HepG2 (cell line): ENCODE data around the gene HTR1D. TPM values are rescaled to one million over a fixed set of nuclear protein-coding genes. Genes with fewer than 3 reads are reported as not detected.

Source experiments
- ATAC-seq: fragments of 200-7000 bp; cut with Tn5 transposase; 3 replicates; pipeline ENCODE4 v1.9.1; 2020; ENCODE audit warnings: mild to moderate bottlenecking, moderate library complexity
- BruUV-seq: library from RNA; stranded (reverse); fragments of 400-500 nt; replicated peaks from 2 replicates; lab custom pipeline; 2021; lab: Mats Ljungman, UMichigan
- CTCF ChIA-PET: fragments of 300-600 bp; formaldehyde crosslinking; extraction: SDS; loops from one replicate; lab custom pipeline; 2021; ENCODE audit warnings: low total read pairs, inconsistent platforms, low intra/inter-chr PET ratio; lab: Yijun Ruan, JAX
- POLR2A ChIA-PET: fragments of 350-600 bp; sonication (Branson Sonifier 250); formaldehyde crosslinking; loops from one replicate; lab custom pipeline; 2020; ENCODE audit warnings: antibody characterized with exemption, inconsistent platforms; lab: Yijun Ruan, JAX
- DNase-seq: peaks from one replicate; pipeline ENCODE4 v3.0.0-alpha.2; 2015; ENCODE audit warnings: low spot score
- FAIRE-seq: peaks from 3 replicates; lab custom pipeline; 2011; peaks lifted over from hg19 to GRCh38; lab: Jason Lieb, UNC
- H2AFZ ChIP-seq: one replicate; pipeline ENCODE4 v1.6.1; 2011; ENCODE audit warnings: low read length, inconsistent platforms
- H3K27ac ChIP-seq: fragments of 300-600 bp; 3 replicates; pipeline ENCODE4 v1.8.0; 2011; ENCODE audit warnings: mixed run types, mild to moderate bottlenecking, mixed read lengths, low read length, inconsistent platforms; ENCODE audit not compliant: insufficient read depth; ENCODE audit errors: extremely low read length
- H3K27me3 ChIP-seq, 2 experiments: fragments of 200-600 bp in 1 of 2; 2 replicates in 1 of 2; 3 replicates in 1 of 2; pipeline versions ENCODE4 v1.6.0 to v1.8.0; 2011; ENCODE audit warnings: low read length in 2 of 2, mild to moderate bottlenecking in 2 of 2, moderate library complexity in 2 of 2, inconsistent platforms in 1 of 2; ENCODE audit not compliant: insufficient read depth in 2 of 2, control insufficient read depth in 1 of 2
- H3K36me3 ChIP-seq, 2 experiments: fragments of 200-600 bp in 1 of 2; replicated peaks in 1 of 2; 2 replicates in 1 of 2; 3 replicates in 1 of 2; pipeline versions ENCODE4 v1.5.1 to v1.8.0; 2011; ENCODE audit warnings: low read length in 2 of 2, inconsistent platforms in 1 of 2; ENCODE audit not compliant: insufficient read depth in 2 of 2, control insufficient read depth in 1 of 2
- H3K4me1 ChIP-seq: 2 replicates; pipeline ENCODE4 v1.5.1; 2012; ENCODE audit warnings: low read length, inconsistent platforms; ENCODE audit not compliant: insufficient read depth
- H3K4me2 ChIP-seq: 2 replicates; pipeline ENCODE4 v1.6.0; 2011; ENCODE audit warnings: low read depth, low read length, inconsistent platforms
- H3K4me3 ChIP-seq, 3 experiments: fragments of 200-600 bp in 1 of 3; sonication (generic), shearing (Covaris generic) in 1 of 3; replicated peaks in 1 of 3; 2 replicates each; pipeline ENCODE4 v1.5.1; 2011 to 2016; ENCODE audit warnings: low read length in 3 of 3, inconsistent platforms in 2 of 3, low read depth in 2 of 3, mild to moderate bottlenecking in 2 of 3, control low read depth in 1 of 3, mixed read lengths in 1 of 3; ENCODE audit not compliant: insufficient read depth in 1 of 3
- H3K79me2 ChIP-seq: one replicate; pipeline ENCODE4 v1.6.1; 2011; ENCODE audit warnings: low read length, inconsistent platforms; ENCODE audit not compliant: insufficient read depth
- H3K9ac ChIP-seq: 2 replicates; pipeline ENCODE4 v1.6.0; 2011; ENCODE audit warnings: mild to moderate bottlenecking, low read depth, low read length, inconsistent platforms; ENCODE audit not compliant: insufficient read depth
- H3K9me3 ChIP-seq: 2 replicates; pipeline ENCODE4 v1.5.1; 2012; ENCODE audit warnings: mild to moderate bottlenecking, low read length
- H4K20me1 ChIP-seq: 2 replicates; pipeline ENCODE4 v1.6.0; 2011; ENCODE audit warnings: inconsistent platforms, mild to moderate bottlenecking, low read length, moderate library complexity; ENCODE audit not compliant: insufficient read depth
- BCL6 ChIP-seq: IDR thresholded peaks from 2 replicates; pipeline ENCODE4 v1.6.1; 2016; ENCODE audit warnings: missing genetic modification reagents, missing compliant biosample characterization
- CREB3 ChIP-seq: sonication (generic); formaldehyde crosslinking; IDR thresholded peaks from 2 replicates; pipeline ENCODE4 v1.5.0; 2020; ENCODE audit warnings: missing genetic modification reagents
- KLF6 ChIP-seq: IDR thresholded peaks from 2 replicates; pipeline ENCODE4 v1.8.0; 2016; ENCODE audit warnings: missing biosample characterization, missing genetic modification reagents
- MAF1 ChIP-seq: sonication (generic); formaldehyde crosslinking; IDR thresholded peaks from 2 replicates; pipeline ENCODE4 v1.5.0; 2020; ENCODE audit warnings: missing genetic modification reagents, borderline replicate concordance
- MXI1 ChIP-seq: IDR thresholded peaks from 3 replicates; pipeline ENCODE4 v1.6.1; 2012; ENCODE audit warnings: low read depth, low read length, inconsistent platforms, borderline replicate concordance
- NCOR1 ChIP-seq: fragments of 200-600 bp; sonication (generic); IDR thresholded peaks from 2 replicates; pipeline ENCODE4 v1.7.0; 2017; ENCODE audit warnings: antibody characterized with exemption, low read length, borderline replicate concordance
- ONECUT2 ChIP-seq: sonication (generic); formaldehyde crosslinking; IDR thresholded peaks from 2 replicates; pipeline ENCODE4 v1.4.0; 2020; ENCODE audit warnings: missing genetic modification reagents
- PITX1 ChIP-seq: sonication (generic); formaldehyde crosslinking; IDR thresholded peaks from 2 replicates; pipeline ENCODE4 v1.5.1; 2020; ENCODE audit warnings: mild to moderate bottlenecking, missing genetic modification reagents
- RARA ChIP-seq: IDR thresholded peaks from 2 replicates; pipeline ENCODE4 v1.6.1; 2016; ENCODE audit warnings: missing genetic modification reagents, missing compliant biosample characterization
- RFXANK ChIP-seq: IDR thresholded peaks from 2 replicates; pipeline ENCODE4 v1.6.1; 2016
- SIN3B ChIP-seq: fragments of 150-350 bp; IDR thresholded peaks from 2 replicates; pipeline ENCODE4 v1.6.1; 2014; ENCODE audit warnings: low read length
- STAG1 ChIP-seq: sonication (generic); formaldehyde crosslinking; IDR thresholded peaks from 2 replicates; pipeline ENCODE4 v1.4.0; 2020; ENCODE audit warnings: missing genetic modification reagents
- SUZ12 ChIP-seq: fragments of 150-350 bp; IDR thresholded peaks from 2 replicates; pipeline ENCODE4 v1.6.1; 2014; ENCODE audit warnings: low read depth, low read length
- ZMAT3 ChIP-seq: sonication (generic); formaldehyde crosslinking; conservative IDR thresholded peaks from 2 replicates; pipeline ENCODE4 v1.7.0; 2021; ENCODE audit warnings: missing genetic modification reagents
- ZNF446 ChIP-seq: sonication (generic); formaldehyde crosslinking; IDR thresholded peaks from 2 replicates; pipeline ENCODE4 v1.5.0; 2020; ENCODE audit warnings: mild to moderate bottlenecking, missing genetic modification reagents
- ZNF543 ChIP-seq: sonication (generic); formaldehyde crosslinking; IDR thresholded peaks from 2 replicates; pipeline ENCODE4 v1.4.0; 2020; ENCODE audit warnings: mild to moderate bottlenecking, missing genetic modification reagents
- ZNF550 ChIP-seq: sonication (generic); formaldehyde crosslinking; IDR thresholded peaks from 2 replicates; pipeline ENCODE4 v1.4.0; 2020; ENCODE audit warnings: mild to moderate bottlenecking, missing genetic modification reagents, borderline replicate concordance
- ZNF740 ChIP-seq: sonication (generic); formaldehyde crosslinking; IDR thresholded peaks from 2 replicates; pipeline ENCODE4 v1.4.0; 2020; ENCODE audit warnings: missing genetic modification reagents
- ZNF772 ChIP-seq: sonication (generic); formaldehyde crosslinking; IDR thresholded peaks from 2 replicates; pipeline ENCODE4 v1.5.0; 2020; ENCODE audit warnings: mild to moderate bottlenecking, missing genetic modification reagents
- in situ Hi-C: cut with HindIII; loops from 2 replicates; pipeline ENCODE4 v1.10.0; 2017; ENCODE audit warnings: low pct_unique_long_range_greater_than_20kb; ENCODE audit not compliant: extremely low pct_ligation_motif_present
- intact Hi-C: fragments of 100-400 bp; cut with micrococcal nuclease; formaldehyde crosslinking; loops from one replicate; pipeline ENCODE4 v1.10.0; 2022; ENCODE audit not compliant: unreplicated experiment
- polyA plus RNA-seq, 8 experiments: library from polyadenylated mRNA; depleted of rRNA in 3 of 8; stranded (reverse) in 7 of 8; unstranded in 1 of 8; fragments of >200 nt; fragmentation: Illumina TruSeq in 4 of 8; extraction: Trizol in 4 of 8; gene quantifications; 2 replicates each; pipeline versions ENCODE4 v1.2.1 to v1.2.3, GENCODE V29; 2011 to 2016; ENCODE audit warnings: low read depth in 4 of 8, missing spikeins in 1 of 8, mixed read lengths in 1 of 8; ENCODE audit not compliant: insufficient read depth in 1 of 8
- total RNA-seq, 5 experiments: library from RNA; depleted of rRNA; stranded (reverse); fragments of >200 nt; fragmentation: Illumina TruSeq; extraction: Trizol; gene quantifications; 2 replicates each; pipeline ENCODE4 v1.2.3, GENCODE V29; 2016; ENCODE audit warnings: low read depth in 1 of 5
- TF ChIP-seq, protein P1 (sequence below): sonication (generic); formaldehyde crosslinking; IDR thresholded peaks from 2 replicates; pipeline ENCODE4 v1.5.0; 2020; ENCODE audit warnings: mild to moderate bottlenecking, missing genetic modification reagents

Gene HTR1D
- total and polyA plus RNA-seq, 2 of the 13 experiments (the other 11 are each of a cell fraction or from before 2014, with no cell fraction given) = 0.04 to 0.07 TPM

DNA sequence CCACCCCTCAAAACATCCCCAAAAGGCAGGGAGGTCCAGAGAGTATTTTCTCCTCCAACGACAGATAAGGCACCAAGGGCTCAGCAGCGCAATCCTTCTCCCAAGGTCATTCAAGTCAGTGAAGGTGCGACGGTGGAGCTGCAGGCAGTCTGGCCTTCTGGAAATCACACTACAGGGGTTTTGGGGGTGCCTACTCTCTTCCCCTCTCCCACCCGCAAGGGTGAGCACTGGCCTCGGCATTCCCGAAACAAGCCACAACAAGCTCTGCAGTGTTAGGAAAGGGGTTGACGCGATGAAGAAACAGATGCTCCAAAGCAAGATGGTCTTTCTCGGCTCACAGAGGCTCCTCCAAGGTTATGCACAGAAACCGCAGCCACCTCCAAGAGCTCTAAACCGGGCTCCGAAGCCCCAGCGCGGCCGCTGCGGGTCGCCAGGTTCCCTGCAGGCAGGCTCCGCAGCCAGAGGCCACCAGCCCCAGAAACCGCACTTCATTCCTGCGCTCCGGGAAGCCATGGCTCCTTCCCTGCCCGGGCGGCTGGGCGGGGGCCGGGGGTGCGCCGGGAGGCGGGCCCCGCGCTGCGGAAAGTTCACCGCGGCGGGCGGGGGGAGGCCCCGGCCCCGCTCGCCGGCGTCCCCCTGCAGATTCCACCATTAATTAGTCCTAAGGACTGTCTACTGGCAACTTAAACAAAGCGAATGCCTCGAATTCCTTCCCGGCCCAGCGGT, 49.8 kb downstream of the HTR1D start (continued):
- TF ChIP-seq PITX1 (CRISPR knock-in tag) = 0 out of 2 replicates have a peak, but pooled peaks have one; percentile 33
- no peak for TF ChIP-seq SUZ12
- TF ChIP-seq STAG1 (CRISPR knock-in tag) = no peak
- 0 out of 2 replicates have a peak, but pooled peaks have one; percentile 7 for TF ChIP-seq BCL6
- TF ChIP-seq SIN3B = no peak

- Histone ChIP-seq H3K27ac (peak overlapping the region; percentile 86), H3K79me2 (peaks cover 54% of the 10 kb centered on the region), H3K27me3 (no peaks in the 10 kb centered on the region; a peak in 1 of 5 replicates), H3K9ac (peak overlapping the region; percentile 85), H3K36me3 (no peaks in the 10 kb centered on the region), H3K9me3 (no peaks in the 10 kb centered on the region), H4K20me1 (peaks cover 11% of the 10 kb centered on the region), H3K4me3 (peak overlapping the region; percentile 95 to 100 (median 96)), H3K4me1 (peaks cover 57% of the 10 kb centered on the region), H3K4me2 (peak overlapping the region; percentile 87), H2AFZ (no peak overlapping the region)
- no peak for DNase-seq
- in situ Hi-C loops = no loop called here
- TF ChIP-seq RFXANK (CRISPR knock-in tag) (no peak), ZNF446 (CRISPR knock-in tag) (no peak), ONECUT2 (no peak), MXI1 (no peak), ZMAT3 (CRISPR knock-in tag) (no peak), ZNF772 (CRISPR knock-in tag) (no peak), ZNF550 (CRISPR knock-in tag) (no peak), ZNF740 (CRISPR knock-in tag) (no peak), MAF1 (CRISPR knock-in tag) (no peak), CREB3 (CRISPR knock-in tag) (no peak), ZNF543 (CRISPR knock-in tag) (no peak), RARA (CRISPR knock-in tag) (no peak), KLF6 (CRISPR knock-in tag) (no peak), NCOR1 (no peak)
- TF ChIP-seq, protein P1, sequence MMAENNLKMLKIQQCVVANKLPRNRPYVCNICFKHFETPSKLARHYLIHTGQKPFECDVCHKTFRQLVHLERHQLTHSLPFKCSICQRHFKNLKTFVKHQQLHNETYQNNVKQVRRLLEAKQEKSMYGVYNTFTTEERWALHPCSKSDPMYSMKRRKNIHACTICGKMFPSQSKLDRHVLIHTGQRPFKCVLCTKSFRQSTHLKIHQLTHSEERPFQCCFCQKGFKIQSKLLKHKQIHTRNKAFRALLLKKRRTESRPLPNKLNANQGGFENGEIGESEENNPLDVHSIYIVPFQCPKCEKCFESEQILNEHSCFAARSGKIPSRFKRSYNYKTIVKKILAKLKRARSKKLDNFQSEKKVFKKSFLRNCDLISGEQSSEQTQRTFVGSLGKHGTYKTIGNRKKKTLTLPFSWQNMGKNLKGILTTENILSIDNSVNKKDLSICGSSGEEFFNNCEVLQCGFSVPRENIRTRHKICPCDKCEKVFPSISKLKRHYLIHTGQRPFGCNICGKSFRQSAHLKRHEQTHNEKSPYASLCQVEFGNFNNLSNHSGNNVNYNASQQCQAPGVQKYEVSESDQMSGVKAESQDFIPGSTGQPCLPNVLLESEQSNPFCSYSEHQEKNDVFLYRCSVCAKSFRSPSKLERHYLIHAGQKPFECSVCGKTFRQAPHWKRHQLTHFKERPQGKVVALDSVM (CRISPR knock-in tag) = no peak
- no peak for FAIRE-seq
- intact Hi-C loops = loop anchor here (1.0 kb wide), 1 partner anchor 52 kb away; no protein-coding TSS in a partner anchor
- CTCF ChIA-PET = no interaction called here
- no TSS peak for BruUV-seq
- ATAC-seq = no peak
- POLR2A ChIA-PET = interaction anchor here (0.9 to 2.1 kb wide), 3 partner anchors 11 to 52 kb away, joined by 3 to 5 read pairs (median 3); no protein-coding TSS in a partner anchor
These were observed 50.4 kb downstream of the HTR1D start for GRCh38 chr1:23166854-23167253.
